D721Med (cell line): ENCODE results near the gene FBXL20.
"Not testable (repeated sequence)": the region's sequence is repeated elsewhere in the genome, so short reads cannot be mapped to it uniquely, and the experiment has no call there.

Source experiments
- DNase-seq: peaks from one replicate; pipeline ENCODE4 v3.0.0; 2011; ENCODE audit warnings: low spot score; ENCODE audit not compliant: insufficient read length
- FAIRE-seq: peaks from 2 replicates; lab custom pipeline; 2011; peaks lifted over from hg19 to GRCh38; lab: Jason Lieb, UNC
- CTCF ChIP-seq: IDR thresholded peaks from 2 replicates; pipeline ENCODE4 v1.5.1; 2012; ENCODE audit warnings: mild to moderate bottlenecking, control low read depth; ENCODE audit not compliant: insufficient read depth; ENCODE audit errors: missing control alignments

The FBXL20 gene

GRCh38 chr17:39304188-39304587, 97.2 kb downstream of the FBXL20 start:
- no peak for TF ChIP-seq CTCF
- FAIRE-seq (no peak), DNase-seq (no peak)

GRCh38 chr17:39294060-39294459, 107.4 kb downstream of the FBXL20 start:
- DNase-seq: no peak
- TF ChIP-seq CTCF: no peak
- FAIRE-seq: no peak

- DNase-seq, FAIRE-seq: not testable (repeated sequence)
These were observed 108.9 kb downstream of the FBXL20 start for GRCh38 chr17:39292546-39292945.

GRCh38 chr17:39286513-39286912, 114.9 kb downstream of the FBXL20 start:
- not testable (repeated sequence) for FAIRE-seq, DNase-seq

- TF ChIP-seq CTCF: no peak
- DNase-seq (no peak), FAIRE-seq (no peak)
These were observed 116.7 kb downstream of the FBXL20 start for GRCh38 chr17:39284685-39285084.

GRCh38 chr17:39283896-39284295, 117.5 kb downstream of the FBXL20 start:
- FAIRE-seq: no peak
- DNase-seq: no peak
- TF ChIP-seq CTCF: no peak

GRCh38 chr17:39283098-39283497, 118.3 kb downstream of the FBXL20 start:
- no peak for FAIRE-seq
- TF ChIP-seq CTCF: no peak

GRCh38 chr17:39281806-39282205, 119.6 kb downstream of the FBXL20 start:
- DNase-seq (no peak), FAIRE-seq (no peak)

More at GRCh38 chr17:39283098-39283497, 118.3 kb downstream of the FBXL20 start:
- DNase-seq: no peak

GRCh38 chr17:39278246-39278645, 123.2 kb downstream of the FBXL20 start:
- not testable (repeated sequence) for FAIRE-seq, DNase-seq

More at GRCh38 chr17:39281806-39282205, 119.6 kb downstream of the FBXL20 start:
- TF ChIP-seq CTCF: no peak
